SH-SY5Y (cell line): ENCODE results near the gene HAUS1.

ENCODE experiments used
- GATA2 ChIP-seq: IDR thresholded peaks from 2 replicates; pipeline ENCODE4 v1.6.1; 2011; ENCODE audit warnings: mild to moderate bottlenecking, low read depth, low read length
- GATA3 ChIP-seq: IDR thresholded peaks from 2 replicates; pipeline ENCODE4 v1.6.1; 2011; ENCODE audit warnings: low read depth, mild to moderate bottlenecking, low read length, moderate library complexity

GRCh38 chr18:46134920-46135675 lies 30.9 kb downstream of the HAUS1 start:
- no peak for TF ChIP-seq GATA3
- no peak for TF ChIP-seq GATA2
